ENCODE measurements around the gene TMEM181.
"Not testable (repeated sequence)": the region's sequence is repeated elsewhere in the genome, so short reads cannot be mapped to it uniquely, and the experiment has no call there.

Gene TMEM181

DNA sequence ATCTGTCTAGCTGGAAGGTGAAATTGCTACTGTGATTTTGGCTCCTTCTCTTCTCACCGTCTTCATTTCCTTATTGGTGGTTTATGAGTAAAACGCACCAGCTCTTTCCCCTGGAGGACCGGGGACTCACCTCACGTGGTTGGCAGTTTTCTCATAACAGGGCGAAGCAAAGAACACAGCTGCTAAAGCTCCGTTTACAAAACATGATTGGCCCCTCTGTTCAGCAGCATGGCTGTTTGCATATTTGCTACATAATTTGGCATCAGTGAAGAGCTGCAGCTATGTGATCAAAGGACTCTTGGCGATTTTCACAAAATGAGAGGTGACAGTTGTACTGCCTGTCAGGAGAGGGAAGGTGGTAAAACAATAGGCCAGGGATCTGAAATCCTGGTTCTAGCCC is 20.5 kb upstream of the TMEM181 start:
- DNase-seq = no peak

DNA sequence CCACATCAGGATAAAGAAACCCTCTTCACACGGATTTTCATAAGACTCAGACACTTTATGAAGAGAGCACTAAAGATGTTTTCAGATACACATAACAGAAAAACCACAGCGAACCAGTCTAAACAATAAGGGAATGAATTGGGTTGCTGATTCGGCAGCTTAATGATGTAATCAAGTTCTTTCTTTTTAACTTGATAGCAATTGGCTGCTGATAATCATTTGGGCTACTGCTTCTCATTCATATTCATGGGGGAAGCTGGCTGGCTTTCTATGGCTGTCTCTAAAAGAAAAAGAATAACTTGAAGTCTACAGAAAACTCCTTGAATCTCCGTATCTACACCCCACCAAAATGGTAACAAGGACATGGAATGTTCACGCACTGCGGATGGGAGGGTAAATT is 20.0 kb upstream of the TMEM181 start:
- no peak for DNase-seq

DNA sequence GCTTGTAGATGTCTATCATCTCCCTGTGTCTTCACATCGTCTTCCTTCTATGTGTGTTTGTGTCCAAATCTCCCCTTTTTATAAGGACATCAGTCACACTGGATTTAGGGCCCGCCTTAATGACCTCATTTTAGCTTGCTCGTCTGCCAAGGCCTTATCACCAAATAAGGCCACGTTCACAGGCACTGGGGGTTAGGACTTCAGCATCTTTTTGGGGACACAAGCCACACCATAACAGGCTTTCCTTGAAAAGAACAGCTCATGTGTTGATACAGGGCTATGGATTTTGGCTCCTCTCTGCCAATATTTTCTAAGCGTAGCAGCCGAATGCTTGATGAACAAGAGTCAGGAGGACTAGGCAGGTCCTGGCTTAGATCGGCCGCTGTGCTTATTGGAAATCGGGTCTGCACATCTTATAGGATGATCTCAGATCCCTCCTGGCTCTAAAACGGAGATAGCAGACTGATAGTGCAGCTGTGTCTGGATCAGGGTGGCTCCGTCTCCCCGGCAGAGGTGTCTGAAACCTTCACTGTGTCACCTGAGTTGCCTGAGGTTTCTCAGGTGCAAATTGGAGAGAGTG is 16.2 kb upstream of the TMEM181 start:
- DNase-seq = no peak

DNA sequence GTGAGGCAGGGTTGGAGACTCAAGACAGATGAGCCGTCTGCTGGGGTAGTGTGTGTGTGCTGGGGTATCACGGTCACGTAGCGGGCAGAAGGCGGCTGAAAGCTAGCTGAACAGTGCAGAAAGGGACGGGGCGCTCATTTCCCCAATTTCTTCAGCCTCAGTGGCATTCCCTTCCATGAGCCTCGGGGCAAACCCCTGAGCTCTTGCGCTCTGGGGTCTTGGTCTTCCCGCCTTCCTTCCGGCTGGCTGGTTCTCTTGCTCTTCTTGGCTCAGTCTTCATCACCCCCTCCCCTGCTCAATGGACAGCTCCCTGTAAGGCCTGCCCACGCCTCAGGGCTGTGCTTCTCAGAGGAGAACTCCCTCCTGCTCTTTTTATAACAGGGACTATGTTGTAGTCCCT is 15.5 kb upstream of the TMEM181 start:
- DNase-seq = no peak

DNA sequence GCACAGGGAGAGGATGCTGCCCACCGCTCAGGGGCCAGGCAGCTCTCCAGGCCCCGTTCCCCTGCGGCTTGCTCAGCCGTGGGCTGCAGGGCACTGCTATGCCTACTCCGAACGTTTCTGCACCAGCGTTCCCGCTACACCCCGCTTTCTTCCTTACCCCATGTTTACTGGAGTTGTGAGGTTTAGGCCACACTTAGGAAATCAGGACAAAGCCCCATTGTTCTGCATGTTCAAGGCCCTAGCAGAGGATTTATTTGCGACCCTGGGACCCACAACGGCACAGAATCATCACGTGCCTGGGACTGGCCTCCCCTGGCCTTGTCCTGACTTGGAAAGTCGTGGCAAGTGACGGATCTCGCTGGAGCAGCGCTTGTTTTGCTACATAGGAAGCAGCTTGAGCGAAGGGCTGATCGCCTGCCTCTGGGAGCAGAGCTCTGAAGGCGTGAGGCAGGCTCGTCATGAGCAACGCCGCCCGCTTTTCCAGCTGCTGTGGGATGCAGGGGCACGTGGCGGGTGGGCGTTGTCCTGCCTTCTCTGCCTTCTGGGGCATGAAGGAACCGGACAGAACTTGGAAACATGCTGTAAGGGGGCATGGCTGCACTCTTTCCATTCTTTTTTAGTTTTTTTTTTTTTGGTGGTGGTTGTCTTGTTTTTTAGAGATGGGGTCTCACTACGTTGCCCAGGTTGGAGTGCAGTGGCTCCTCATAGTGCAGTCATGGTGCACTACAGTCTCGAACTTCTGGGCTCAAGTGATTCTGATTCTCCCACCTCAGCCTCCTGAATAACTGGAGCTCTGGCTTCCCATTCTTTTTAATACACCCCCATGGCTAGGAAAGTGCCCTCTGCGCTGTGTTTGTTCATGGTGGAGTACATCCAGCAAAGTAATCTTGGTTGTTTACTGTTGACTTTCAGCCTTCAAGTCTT is 14.6 kb upstream of the TMEM181 start:
- DNase-seq = no peak

DNA sequence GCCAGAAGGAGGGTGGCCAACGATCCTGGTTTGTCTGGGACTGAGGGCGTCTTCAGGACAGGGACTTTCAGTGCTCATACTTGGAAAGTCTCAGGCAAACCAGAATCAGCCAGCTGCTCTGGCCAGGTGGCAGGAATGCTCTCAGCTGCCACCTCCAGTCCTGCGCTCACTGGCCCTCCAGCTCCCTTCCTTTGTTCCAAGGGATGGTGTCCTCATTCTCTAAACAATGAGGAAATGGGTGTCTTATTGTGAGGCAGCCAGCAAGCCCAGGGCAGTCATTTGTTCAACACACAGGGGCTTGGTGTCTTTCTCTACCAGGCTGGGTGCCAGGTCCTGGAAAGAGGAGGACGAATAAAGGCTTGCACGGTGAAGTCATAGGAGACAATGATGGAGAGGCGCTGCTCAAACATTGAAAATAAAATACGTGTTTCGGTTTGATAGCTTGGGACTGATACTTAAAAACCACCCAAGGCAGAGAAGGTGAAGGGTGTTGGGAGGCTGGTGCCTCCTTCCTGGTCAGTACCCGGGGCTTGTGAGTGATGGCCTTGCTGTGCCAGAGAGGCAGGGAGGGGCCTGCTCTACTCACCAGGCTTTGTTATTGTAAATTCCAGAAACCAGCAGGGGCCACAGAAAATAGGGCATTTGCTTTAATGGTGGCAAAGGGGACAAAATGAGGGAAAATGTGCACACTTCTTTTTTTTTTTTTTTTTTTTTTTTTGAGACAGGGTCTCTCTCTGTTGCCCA is 11.3 kb upstream of the TMEM181 start:
- DNase-seq = peak; percentile 56

DNA sequence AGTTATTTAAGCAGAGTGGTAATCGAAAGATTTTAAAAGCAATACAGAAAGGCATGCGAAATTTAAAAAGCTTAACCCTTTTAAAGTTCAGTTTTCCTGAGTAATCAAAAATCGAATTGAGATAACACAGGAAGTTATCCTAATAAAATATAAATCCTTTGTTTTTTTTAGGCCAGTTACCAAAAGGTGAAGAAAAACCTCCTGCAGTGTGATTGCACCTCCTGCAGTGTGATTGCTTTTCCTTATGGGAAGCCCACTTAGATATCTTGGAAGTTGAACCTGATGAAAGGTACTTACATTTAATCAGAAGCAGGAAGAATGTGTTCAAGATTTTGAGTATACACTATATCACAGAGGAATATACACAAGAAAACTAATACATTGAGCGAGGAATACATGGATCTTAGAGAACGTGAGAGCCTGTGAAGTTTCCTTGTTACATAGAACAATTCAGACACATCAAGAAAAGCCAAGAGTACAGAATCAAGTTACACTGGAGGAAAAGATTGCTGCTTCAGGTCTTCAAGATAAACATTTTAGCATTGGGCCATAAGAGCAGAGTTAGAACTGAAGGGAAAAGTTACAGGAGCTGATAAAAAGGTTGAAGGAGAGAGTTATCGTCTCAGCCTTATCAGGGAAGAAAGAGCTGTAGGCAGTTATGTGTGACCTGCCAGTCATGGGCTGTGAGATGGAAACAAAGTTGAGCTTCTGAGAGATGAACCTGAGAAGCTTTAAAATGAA is 7.7 kb upstream of the TMEM181 start:
- DNase-seq = no peak

DNA sequence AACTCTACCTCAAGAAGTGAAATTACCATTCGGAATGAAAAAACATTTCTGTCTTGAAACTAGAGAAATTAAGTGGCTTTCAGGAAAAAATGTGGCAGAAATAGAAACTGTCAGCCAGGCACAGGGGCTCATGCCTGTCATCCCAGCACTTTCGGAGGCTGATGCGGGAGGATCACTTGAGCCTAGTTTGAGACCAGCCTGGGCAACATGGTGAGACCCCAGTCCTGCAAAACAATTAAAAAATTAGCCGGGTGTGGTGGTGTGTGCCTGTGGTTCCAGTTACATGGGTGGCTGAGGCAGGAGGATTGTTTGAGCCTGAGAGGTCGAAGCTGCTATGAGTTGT is 7.1 kb upstream of the TMEM181 start:
- DNase-seq = no peak

DNA sequence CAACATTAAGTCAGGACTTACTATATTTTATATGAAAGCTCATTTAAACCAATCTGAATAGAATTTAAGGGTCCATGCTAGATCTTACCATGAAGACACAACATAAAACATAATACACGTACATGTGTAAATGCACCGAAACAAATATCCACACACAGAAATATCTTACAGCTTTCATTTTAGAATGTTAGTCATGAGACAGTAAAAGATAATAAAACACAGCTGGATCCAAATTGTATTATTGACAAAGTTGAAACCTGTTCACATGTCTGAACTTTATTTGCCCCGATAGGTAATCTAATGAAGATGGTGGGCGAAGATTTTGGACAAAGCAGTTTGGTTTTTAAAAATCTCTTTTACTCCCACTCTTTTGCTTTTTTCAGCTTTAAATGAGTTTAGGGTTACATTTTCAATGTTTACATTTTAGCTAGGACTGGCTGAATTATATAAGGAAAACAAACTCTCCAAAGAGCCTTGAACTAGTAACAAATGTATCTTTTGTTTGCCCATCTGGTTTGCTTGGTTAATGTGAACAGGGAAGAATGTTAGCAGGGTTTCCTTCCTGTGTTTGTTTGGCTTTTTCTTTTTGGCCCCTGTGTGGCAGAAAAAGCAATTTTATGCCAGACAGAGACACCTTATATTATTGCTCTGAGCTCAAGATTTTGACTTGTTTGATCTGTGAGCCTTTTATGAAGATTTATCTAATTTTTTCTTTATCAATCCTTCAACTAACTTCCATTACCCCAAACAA is 5.1 kb upstream of the TMEM181 start:
- DNase-seq = no peak

DNA sequence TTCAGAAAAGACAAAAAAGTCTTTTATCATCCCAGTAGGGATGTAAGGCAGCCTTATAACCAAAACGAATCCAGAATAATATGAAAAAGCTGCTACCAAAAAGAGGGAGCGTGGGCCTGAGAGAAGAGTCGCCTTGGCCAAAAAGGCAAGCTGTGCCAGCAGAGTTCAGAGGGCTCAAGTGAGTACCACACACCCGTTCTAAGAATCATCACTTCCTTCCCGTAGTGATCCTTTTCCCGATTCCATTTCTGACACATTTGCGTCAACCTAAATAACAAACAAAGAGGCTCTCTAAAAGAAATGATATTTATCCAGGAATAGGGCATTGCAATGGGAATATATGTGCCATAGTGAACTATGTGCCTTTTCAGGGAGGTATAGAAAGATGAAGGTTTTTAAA is 3.8 kb upstream of the TMEM181 start:
- no peak for DNase-seq

DNA sequence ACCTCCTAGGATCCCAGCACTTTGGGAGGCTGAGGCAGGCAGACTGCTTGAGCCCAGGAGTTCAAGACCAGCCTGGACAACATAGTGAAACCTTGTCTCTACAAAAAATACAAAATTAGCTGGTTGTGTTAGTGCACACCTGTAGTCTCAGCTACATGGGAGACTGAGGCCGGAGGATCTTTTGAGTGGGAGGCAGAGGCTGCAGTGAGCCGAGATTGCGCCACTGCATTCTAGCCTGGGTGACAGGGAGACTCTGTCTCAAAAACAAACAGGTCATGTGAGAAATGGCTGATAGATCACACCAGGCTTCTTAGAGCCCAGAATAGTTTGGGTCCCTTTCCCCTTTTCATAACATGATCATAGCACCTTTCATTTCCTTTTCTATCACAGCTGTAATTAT is 2.8 kb upstream of the TMEM181 start:
- not testable (repeated sequence) for DNase-seq

DNA sequence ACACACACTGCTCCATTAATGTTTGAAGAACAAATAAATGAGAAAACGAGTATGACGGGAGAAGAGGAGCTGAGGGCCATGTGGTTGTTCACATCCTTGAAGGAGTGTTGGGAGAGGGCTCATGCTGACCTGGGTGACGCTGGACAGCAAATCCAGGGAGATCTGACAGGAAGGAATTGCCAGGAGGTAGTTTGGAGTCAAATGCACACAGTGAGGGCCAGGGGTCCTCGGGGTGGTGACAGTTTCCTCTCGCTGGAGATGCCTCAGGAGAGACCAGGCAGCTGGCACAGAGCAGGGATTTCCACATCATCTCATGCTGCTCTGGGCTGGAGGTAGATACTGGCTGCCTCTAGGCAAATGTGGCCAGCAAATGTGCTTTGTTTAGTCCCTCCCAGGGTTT is 2.0 kb upstream of the TMEM181 start:
- no peak for DNase-seq

DNA sequence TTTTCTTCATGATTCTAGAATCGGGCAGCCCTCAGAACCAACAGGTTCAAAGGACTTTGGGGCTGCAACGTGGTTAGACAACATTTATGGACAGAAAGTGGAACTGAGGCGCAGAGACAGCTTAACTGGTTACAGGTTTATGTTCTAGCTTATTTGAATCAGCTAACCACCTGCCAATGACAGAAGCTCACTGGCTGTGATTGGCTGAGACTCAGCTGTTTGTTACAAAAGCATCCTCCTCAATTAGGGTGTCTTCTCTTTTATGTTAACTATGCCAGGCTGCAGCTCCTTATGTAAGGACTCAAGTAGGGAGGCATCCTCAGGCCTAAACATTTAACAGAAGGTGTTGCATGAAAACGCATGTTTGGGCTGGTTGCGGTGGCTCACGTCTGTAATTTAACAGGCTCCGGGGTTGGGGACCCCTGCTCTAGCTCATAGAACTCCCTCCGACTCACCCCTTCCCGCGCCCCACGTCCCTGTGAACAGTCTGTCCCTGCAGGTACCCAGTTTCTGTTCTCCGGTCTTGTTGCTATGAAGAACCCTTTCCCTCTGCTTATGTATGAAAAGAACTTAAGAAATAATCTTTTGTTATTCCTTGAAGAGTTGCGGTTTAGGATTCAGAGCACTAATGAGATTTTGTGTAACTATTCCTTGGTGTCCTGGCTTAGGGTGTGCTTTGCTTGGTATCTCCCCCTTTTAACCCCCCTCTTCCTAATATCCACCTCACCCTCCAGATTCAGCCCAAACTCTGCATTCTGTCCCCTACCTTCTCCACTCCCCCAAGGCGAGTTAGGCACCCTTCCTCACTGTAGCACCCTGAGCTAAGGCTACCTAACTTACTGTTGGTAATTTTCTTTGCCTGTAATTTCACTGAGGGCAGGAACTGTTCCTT is 1.2 kb upstream of the TMEM181 start:
- no peak for DNase-seq

DNA sequence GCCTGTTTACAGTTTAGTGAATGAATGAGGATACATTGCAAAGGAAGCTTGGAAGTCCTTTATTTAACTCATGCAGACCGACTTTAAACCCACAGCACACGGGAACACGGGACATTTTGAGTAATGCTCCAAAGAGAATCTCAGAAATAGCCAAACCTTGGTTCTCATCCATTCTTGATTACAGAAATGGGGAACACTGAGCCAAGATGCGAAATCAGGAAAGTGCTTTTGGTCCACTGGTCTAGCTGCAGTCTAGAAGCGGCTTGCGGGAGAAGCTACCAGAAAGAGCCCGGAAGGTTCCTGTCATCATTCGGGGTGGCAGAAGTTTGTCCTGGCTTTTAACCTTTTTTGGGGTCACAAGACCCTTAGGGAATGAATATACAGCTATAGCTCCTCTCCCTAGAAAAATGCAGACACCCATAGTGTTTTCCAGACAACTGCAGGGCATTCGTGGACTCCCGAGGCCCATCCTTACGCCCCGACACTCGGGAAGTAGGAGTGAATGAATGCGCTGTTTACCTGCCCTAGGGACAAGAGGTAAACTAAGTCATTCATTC is 475 bp upstream of the TMEM181 start:
- no peak for DNase-seq

DNA sequence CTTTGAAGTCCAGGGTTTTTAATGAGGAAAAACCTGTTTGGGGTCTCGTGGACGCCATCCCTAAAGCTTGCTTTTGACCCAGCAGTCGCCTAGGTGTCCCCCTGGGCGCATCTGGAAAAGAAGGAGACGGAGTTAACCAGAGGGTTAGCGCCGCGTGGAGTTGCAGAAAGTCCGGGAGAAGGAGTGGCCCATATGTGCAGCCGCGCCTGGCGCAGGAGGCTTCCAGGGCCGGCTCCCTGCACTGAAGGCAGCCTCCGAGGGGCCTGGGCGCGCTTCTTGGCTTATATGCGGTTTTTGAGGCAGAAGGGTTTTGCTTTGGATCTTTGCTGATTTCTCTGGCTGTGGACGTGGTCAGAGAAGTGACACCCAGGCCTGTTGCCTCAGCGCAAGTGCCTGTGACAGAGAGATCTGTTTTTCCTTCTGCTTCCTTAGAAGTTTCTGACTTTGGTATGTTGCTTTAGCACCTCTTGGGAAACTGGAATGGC is 987 bp downstream of the TMEM181 start:
- DNase-seq = no peak

DNA sequence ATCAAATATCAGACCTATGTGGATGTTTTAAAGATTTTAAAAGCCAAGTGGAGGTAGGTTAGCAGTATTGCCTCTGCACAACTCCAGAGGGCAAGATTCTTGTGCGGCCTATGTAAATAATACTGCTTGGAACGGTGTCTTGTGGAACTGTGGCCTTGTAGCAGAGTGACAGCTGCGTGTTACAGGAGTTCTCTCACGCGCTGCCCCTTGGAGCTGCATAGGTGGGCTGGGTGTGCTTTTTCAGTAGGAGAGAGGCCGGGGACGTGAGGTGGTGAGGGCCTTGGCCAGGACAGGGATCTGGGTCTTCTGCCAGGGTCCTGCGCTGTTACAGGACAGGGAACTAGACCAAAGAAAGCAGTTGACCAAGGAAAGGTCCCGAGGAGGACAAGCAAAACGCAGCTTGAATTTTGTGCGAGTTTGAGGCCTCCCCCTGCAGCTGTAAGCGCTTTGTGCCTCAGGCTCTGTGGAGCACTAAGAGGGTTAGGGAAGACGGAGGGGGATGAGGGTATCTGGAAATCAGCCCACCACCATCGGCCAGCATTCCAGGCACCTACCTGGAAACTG is 1.5 kb downstream of the TMEM181 start:
- no peak for DNase-seq

DNA sequence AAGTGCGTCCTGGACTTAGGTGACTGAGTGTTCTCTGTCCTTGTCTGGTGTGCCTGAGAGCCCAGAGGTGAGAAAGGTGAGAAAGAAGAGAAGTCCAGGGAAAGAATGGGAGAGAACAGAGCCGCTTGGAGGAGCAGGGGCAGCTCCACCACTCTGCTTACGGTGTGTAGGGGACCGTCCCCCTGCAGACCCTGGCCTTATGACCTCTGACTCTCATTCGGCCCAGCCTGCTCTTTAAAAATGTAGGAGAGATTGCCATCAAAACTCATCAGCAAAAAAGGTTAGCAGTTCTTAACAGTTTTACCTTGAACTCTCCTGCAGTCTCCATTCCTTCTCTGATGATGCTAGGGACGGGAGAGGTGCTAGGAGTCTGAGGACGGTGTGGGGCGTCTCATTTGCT is 2.0 kb downstream of the TMEM181 start:
- no peak for DNase-seq

DNA sequence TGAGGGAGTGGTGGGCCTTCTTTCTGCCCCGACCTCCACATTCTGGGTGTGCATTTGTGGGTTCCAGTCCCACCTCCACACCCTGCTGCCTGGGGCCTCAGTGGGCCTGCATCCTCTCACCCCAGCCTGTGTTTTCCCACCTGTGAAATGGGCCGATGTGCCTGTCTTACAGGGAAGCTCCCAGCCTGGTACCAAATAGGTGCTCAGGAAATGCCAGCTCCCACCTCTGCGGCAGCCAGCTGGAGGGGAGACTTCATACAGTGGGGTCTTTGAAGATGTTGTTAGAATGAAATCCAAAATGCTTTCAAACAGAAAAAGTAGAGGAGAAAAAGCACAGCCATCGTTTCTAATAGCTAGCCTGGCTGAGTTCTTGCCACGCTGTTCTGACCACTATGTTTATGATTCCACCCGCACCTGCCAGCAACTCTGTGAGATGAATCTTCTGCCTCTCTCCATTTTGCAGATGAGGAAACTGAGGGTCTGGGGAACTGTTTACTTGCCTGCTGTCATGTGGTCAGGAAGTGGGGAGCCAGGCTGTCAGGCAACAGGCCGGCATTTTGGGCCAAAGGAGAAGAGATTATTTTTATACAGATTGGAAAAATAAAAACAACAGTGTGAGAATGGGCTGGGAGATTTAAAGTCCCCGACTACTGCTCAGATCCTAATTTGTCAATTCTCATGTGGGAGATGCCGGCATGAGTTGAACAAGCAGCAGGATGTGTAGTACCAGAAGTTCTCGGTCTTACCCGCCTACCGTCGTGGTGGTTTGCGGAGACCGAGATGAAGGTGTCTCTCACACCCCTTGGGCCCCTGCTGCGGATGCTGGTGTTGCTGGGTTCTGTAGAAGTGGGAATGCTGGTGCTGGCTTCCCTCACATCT is 4.6 kb downstream of the TMEM181 start:
- DNase-seq = no peak

DNA sequence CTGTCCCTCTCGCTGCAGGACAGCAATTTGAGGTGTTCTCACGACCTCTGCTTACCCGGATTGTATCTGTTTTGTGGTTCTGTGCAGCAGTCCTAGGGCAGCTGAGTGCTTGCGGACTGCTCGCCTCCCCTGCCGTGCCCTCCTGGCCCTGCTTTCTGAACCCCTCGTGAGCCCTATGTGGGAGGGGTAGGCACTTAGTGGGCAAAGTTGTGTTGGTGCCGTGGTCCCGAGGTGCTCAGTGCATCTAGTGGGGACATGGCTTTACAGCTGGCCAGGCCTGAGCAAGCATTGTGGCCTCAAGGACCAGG is 5.2 kb downstream of the TMEM181 start:
- DNase-seq = no peak

Data from NCI-H748 treated with DMSO at 0.1 percent for 48 hours (cell line).